IMR-90 (cell line): Measurements from ENCODE around the gene CEBPE.

Source experiments
- NFE2L2 ChIP-seq: fragments of 150-350 bp; IDR thresholded peaks from 2 replicates; pipeline ENCODE4 v1.6.1; 2016; ENCODE audit warnings: low read depth, mild to moderate bottlenecking, low read length
- POLR2A ChIP-seq: IDR thresholded peaks from 2 replicates; pipeline ENCODE4 v1.6.1; 2012; ENCODE audit warnings: mild to moderate bottlenecking, low read depth, low read length
- TF ChIP-seq, protein P1 (sequence below): conservative IDR thresholded peaks from 2 replicates; pipeline ENCODE4 v1.5.1; 2012; ENCODE audit warnings: mild to moderate bottlenecking, low read depth, low read length, improper control_type of control experiment

DNA sequence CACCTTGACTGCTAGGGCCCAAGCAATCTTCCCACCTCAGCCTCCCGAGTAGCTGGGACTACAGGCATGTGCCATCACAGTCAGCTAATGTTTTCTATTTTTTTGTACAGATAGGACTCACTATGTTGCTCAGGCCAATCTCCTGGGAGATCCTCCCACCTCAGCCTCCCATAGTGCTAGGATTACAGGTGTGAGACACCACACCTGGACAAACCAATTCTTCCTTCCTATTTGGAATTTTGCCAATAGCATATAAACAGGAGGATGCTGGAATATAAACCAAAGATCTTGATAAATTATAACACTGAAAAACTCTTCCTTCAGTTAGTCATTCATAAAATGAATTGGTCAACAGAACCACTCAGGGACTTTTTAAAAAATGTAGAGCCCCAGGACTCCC, 32.5 kb downstream of the CEBPE start:
- TF ChIP-seq, protein P1, sequence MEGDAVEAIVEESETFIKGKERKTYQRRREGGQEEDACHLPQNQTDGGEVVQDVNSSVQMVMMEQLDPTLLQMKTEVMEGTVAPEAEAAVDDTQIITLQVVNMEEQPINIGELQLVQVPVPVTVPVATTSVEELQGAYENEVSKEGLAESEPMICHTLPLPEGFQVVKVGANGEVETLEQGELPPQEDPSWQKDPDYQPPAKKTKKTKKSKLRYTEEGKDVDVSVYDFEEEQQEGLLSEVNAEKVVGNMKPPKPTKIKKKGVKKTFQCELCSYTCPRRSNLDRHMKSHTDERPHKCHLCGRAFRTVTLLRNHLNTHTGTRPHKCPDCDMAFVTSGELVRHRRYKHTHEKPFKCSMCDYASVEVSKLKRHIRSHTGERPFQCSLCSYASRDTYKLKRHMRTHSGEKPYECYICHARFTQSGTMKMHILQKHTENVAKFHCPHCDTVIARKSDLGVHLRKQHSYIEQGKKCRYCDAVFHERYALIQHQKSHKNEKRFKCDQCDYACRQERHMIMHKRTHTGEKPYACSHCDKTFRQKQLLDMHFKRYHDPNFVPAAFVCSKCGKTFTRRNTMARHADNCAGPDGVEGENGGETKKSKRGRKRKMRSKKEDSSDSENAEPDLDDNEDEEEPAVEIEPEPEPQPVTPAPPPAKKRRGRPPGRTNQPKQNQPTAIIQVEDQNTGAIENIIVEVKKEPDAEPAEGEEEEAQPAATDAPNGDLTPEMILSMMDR = no peak
- TF ChIP-seq NFE2L2 = no peak
- no peak for TF ChIP-seq POLR2A
